IPS-15b (cell line): ENCODE results near the gene ISCA2.
"Not testable (repeated sequence)": the region's sequence is repeated elsewhere in the genome, so short reads cannot be mapped to it uniquely, and the experiment has no call there.

Source experiments
- H3K27me3 ChIP-seq: one replicate; pipeline ENCODE4 v1.6.1; 2013; ENCODE audit warnings: low read length; ENCODE audit not compliant: control insufficient read depth, insufficient read depth
- H3K36me3 ChIP-seq: one replicate; pipeline ENCODE4 v1.6.1; 2013; ENCODE audit warnings: low read length; ENCODE audit not compliant: control insufficient read depth, insufficient read depth
- H3K4me1 ChIP-seq: one replicate; pipeline ENCODE4 v1.6.1; 2013; ENCODE audit warnings: mild to moderate bottlenecking, low read length; ENCODE audit not compliant: control insufficient read depth, insufficient read depth
- H3K4me3 ChIP-seq: one replicate; pipeline ENCODE4 v1.5.1; 2013; ENCODE audit warnings: low read depth, low read length
- H3K9ac ChIP-seq: one replicate; pipeline ENCODE4 v1.6.1; 2013; ENCODE audit warnings: low read depth, mild to moderate bottlenecking, low read length
- H3K9me3 ChIP-seq: one replicate; pipeline ENCODE4 v1.6.1; 2013; ENCODE audit warnings: mild to moderate bottlenecking, low read length; ENCODE audit not compliant: control insufficient read depth, insufficient read depth

The ISCA2 gene

GRCh38 chr14:74524812-74525135, 31.2 kb downstream of the ISCA2 start:
- Histone ChIP-seq H3K4me1 (no peaks in the 10 kb centered on the region), H3K9ac (no peak overlapping the region), H3K4me3 (no peak overlapping the region)

GRCh38 chr14:74525361-74525851, 31.8 kb downstream of the ISCA2 start:
- H3K4me3 ChIP-seq, result no peak overlapping the region
- no peak overlapping the region for H3K9ac ChIP-seq
- no peaks in the 10 kb centered on the region for H3K27me3 ChIP-seq

More at GRCh38 chr14:74524812-74525135, 31.2 kb downstream of the ISCA2 start:
- Histone ChIP-seq H3K9me3 (no peaks in the 10 kb centered on the region), H3K27me3 (no peaks in the 10 kb centered on the region), H3K36me3 (no peaks in the 10 kb centered on the region)

GRCh38 chr14:74526854-74527585, 33.5 kb downstream of the ISCA2 start:
- Histone ChIP-seq H3K4me1 (peaks cover 2% of the 10 kb centered on the region), H3K36me3 (peaks cover 2% of the 10 kb centered on the region), H3K27me3 (no peaks in the 10 kb centered on the region), H3K4me3 (no peak overlapping the region), H3K9me3 (no peaks in the 10 kb centered on the region), H3K9ac (no peak overlapping the region)

More at GRCh38 chr14:74525361-74525851, 31.8 kb downstream of the ISCA2 start:
- no peaks in the 10 kb centered on the region for H3K9me3 ChIP-seq
- no peaks in the 10 kb centered on the region for H3K4me1 ChIP-seq
- H3K36me3 ChIP-seq, result no peaks in the 10 kb centered on the region

- Histone ChIP-seq H3K9ac (no peak overlapping the region), H3K36me3 (peaks cover 2% of the 10 kb centered on the region), H3K27me3 (no peaks in the 10 kb centered on the region), H3K9me3 (no peaks in the 10 kb centered on the region), H3K4me3 (no peak overlapping the region), H3K4me1 (peaks cover 2% of the 10 kb centered on the region)
Observed at GRCh38 chr14:74527736-74528280, 34.2 kb downstream of the ISCA2 start.

- peaks cover 2% of the 10 kb centered on the region for H3K36me3 ChIP-seq
- no peak overlapping the region for H3K9ac ChIP-seq
- H3K27me3 ChIP-seq, result no peaks in the 10 kb centered on the region
- peaks cover 2% of the 10 kb centered on the region for H3K4me1 ChIP-seq
- no peaks in the 10 kb centered on the region for H3K9me3 ChIP-seq
- H3K4me3 ChIP-seq, result no peak overlapping the region
Observed at GRCh38 chr14:74528406-74528805, 34.8 kb downstream of the ISCA2 start.

GRCh38 chr14:74528886-74529285, 35.3 kb downstream of the ISCA2 start:
- peaks cover 2% of the 10 kb centered on the region for H3K36me3 ChIP-seq
- H3K4me1 ChIP-seq, result peaks cover 2% of the 10 kb centered on the region
- H3K9ac ChIP-seq, result no peak overlapping the region
- no peaks in the 10 kb centered on the region for H3K27me3 ChIP-seq
- no peak overlapping the region for H3K4me3 ChIP-seq
- H3K9me3 ChIP-seq, result no peaks in the 10 kb centered on the region

- no peak overlapping the region for H3K9ac ChIP-seq
- H3K4me1 ChIP-seq, result peaks cover 2% of the 10 kb centered on the region
- no peaks in the 10 kb centered on the region for H3K9me3 ChIP-seq
- H3K36me3 ChIP-seq, result peaks cover 2% of the 10 kb centered on the region
- no peaks in the 10 kb centered on the region for H3K27me3 ChIP-seq
- H3K4me3 ChIP-seq, result no peak overlapping the region
Observed at GRCh38 chr14:74531006-74531405, 37.4 kb downstream of the ISCA2 start.

GRCh38 chr14:74531467-74531866, 37.9 kb downstream of the ISCA2 start:
- peaks cover 2% of the 10 kb centered on the region for H3K4me1 ChIP-seq
- no peaks in the 10 kb centered on the region for H3K27me3 ChIP-seq
- no peak overlapping the region for H3K9ac ChIP-seq
- no peak overlapping the region for H3K4me3 ChIP-seq
- H3K9me3 ChIP-seq, result no peaks in the 10 kb centered on the region
- H3K36me3 ChIP-seq, result peaks cover 2% of the 10 kb centered on the region

- no peaks in the 10 kb centered on the region for H3K9me3 ChIP-seq
- H3K4me1 ChIP-seq, result peaks cover 2% of the 10 kb centered on the region
Observed at GRCh38 chr14:74532246-74532645, 38.7 kb downstream of the ISCA2 start.

GRCh38 chr14:74533576-74533975, 40.0 kb downstream of the ISCA2 start:
- Histone ChIP-seq H3K9me3 (no peaks in the 10 kb centered on the region), H3K4me3 (no peak overlapping the region), H3K4me1 (peaks cover 2% of the 10 kb centered on the region), H3K9ac (no peak overlapping the region), H3K27me3 (no peaks in the 10 kb centered on the region), H3K36me3 (peaks cover 2% of the 10 kb centered on the region)

More at GRCh38 chr14:74532246-74532645, 38.7 kb downstream of the ISCA2 start:
- H3K4me3 ChIP-seq, result no peak overlapping the region
- no peaks in the 10 kb centered on the region for H3K27me3 ChIP-seq
- H3K9ac ChIP-seq, result no peak overlapping the region
- peaks cover 2% of the 10 kb centered on the region for H3K36me3 ChIP-seq

GRCh38 chr14:74535756-74536325, 42.3 kb downstream of the ISCA2 start:
- peaks cover 2% of the 10 kb centered on the region for H3K4me1 ChIP-seq
- no peaks in the 10 kb centered on the region for H3K9me3 ChIP-seq
- H3K36me3 ChIP-seq, result peaks cover 2% of the 10 kb centered on the region
- H3K4me3 ChIP-seq, result no peak overlapping the region
- H3K27me3 ChIP-seq, result no peaks in the 10 kb centered on the region
- no peak overlapping the region for H3K9ac ChIP-seq

- H3K36me3 ChIP-seq, H3K9me3 ChIP-seq, H3K4me3 ChIP-seq, H3K9ac ChIP-seq, H3K27me3 ChIP-seq, H3K4me1 ChIP-seq: not testable (repeated sequence)
Observed at GRCh38 chr14:74536336-74536735, 42.8 kb downstream of the ISCA2 start.
